Cardiac fibroblast (primary cell): ENCODE results near the gene FANK1.
A peak's percentile ranks its signal among the peaks of the same experiment; 100 is the strongest.

ENCODE experiments used
- DNase-seq, 2 donors: peaks; one replicate each; pipeline versions ENCODE4 v3.0.0 to v3.0.0-alpha.2; 2010; ENCODE audit warnings: low read depth in 2 of 2
- H3K4me3 ChIP-seq, 2 donors: replicated peaks in 1 of 2; 1 replicate in 1 of 2; 2 replicates in 1 of 2; pipeline ENCODE4 v1.5.1; 2011; ENCODE audit warnings: low read depth in 2 of 2, low read length in 2 of 2, mild to moderate bottlenecking in 2 of 2, moderate library complexity in 1 of 2
- TF ChIP-seq, protein P1 (sequence below): IDR thresholded peaks from one replicate; pipeline ENCODE4 v1.5.1; 2011; ENCODE audit warnings: low read depth, mild to moderate bottlenecking, low read length, inconsistent platforms

The FANK1 gene, protein sequence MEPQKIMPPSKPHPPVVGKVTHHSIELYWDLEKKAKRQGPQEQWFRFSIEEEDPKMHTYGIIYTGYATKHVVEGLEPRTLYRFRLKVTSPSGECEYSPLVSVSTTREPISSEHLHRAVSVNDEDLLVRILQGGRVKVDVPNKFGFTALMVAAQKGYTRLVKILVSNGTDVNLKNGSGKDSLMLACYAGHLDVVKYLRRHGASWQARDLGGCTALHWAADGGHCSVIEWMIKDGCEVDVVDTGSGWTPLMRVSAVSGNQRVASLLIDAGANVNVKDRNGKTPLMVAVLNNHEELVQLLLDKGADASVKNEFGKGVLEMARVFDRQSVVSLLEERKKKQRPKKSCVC

DNA sequence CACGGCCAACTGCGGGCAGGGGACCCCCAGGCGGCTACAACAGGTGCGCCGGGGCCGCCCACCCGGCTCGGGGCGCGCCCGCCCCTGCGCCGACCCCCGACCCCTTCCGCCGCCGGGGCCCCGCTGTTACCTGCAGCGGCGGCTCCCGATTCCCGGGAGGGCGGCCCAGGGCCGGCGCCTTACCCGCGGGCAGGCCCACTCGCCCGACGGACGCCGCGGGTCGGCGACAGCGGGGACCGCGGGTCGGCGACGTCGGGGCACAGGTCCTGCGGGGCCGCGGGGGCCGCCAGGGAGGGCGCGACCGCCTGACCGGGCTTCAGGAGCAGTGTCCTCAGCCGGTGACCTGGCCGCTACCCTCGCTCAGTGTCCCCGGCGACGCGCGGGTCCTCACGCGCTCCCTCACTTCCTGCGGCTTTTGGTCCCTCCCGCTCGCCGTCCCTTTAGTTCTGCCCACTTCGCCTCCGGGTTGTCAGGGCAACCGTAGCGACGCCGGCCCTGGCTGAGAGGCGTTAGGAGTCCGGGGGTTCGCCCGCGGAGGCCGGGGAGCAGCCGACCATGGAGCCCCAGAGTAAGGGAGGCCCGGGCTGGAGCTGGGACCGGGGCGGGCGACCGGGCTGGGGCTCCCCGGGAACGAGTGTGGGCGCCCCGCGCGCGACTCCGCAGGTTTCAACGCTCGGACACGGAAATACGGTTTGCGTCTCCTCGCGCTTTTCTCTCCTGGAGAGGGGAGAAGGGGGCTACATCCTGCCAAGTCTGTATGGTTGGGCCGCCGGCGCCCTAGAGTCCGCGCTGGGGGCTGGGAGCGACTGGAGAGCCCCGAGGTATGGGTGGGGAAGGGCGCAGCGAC lies at the start of gene FANK1:
FANK1 (plus strand) TSS at position 477 of the 847 bp plus-strand sequence; CDS start at position 556, 79 bp downstream.
- H3K4me3 ChIP-seq: peak within 1 kb of the TSS; percentile 77
- DNase-seq: peak; percentile 87 to 90

DNA sequence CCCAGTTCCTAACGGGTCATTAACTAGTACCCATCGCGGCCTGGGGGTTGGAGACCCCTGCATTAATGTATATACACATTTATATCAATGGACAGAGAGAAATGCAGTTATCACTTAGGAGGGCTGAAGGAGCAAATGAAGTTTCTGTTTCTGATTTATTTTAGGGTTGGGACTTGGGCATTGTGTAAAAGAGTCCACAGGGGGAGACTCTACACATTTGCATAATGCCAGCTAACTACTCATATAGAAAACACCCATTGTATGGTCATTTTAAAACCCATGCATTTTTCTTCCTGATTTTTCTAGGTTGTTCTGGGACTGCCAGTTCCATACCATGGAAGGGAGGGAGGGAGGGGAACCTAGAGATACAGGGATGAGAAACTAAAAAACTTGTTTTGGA lies 49.5 kb upstream of the FANK1 start:
- H3K4me3 ChIP-seq: no peak overlapping the region

DNA sequence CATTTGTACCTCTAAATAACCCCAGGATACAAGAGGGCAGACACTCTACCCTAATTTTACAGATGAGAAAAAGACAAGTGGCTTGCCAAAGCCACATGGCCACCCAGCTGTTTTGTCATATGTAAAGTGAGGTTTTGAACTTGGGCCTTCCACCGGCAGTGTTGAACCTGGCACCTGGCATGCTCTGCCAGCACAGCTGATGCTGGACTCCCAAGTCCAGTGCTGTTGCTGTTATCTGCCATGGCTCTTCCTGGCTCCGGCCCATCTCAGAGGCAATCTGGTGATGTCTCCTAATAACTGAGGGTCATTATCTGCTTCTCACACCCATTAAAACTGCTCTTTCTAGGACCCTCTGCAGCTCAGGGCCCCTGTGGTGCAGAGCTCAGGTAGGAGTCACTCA lies 48.0 kb upstream of the FANK1 start:
- DNase-seq: no peak
- TF ChIP-seq, protein P1, sequence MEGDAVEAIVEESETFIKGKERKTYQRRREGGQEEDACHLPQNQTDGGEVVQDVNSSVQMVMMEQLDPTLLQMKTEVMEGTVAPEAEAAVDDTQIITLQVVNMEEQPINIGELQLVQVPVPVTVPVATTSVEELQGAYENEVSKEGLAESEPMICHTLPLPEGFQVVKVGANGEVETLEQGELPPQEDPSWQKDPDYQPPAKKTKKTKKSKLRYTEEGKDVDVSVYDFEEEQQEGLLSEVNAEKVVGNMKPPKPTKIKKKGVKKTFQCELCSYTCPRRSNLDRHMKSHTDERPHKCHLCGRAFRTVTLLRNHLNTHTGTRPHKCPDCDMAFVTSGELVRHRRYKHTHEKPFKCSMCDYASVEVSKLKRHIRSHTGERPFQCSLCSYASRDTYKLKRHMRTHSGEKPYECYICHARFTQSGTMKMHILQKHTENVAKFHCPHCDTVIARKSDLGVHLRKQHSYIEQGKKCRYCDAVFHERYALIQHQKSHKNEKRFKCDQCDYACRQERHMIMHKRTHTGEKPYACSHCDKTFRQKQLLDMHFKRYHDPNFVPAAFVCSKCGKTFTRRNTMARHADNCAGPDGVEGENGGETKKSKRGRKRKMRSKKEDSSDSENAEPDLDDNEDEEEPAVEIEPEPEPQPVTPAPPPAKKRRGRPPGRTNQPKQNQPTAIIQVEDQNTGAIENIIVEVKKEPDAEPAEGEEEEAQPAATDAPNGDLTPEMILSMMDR: no peak
- H3K4me3 ChIP-seq: no peak overlapping the region

More for the DNA sequence above, 49.5 kb upstream of the FANK1 start:
- no peak for DNase-seq
- TF ChIP-seq, protein P1: no peak

DNA sequence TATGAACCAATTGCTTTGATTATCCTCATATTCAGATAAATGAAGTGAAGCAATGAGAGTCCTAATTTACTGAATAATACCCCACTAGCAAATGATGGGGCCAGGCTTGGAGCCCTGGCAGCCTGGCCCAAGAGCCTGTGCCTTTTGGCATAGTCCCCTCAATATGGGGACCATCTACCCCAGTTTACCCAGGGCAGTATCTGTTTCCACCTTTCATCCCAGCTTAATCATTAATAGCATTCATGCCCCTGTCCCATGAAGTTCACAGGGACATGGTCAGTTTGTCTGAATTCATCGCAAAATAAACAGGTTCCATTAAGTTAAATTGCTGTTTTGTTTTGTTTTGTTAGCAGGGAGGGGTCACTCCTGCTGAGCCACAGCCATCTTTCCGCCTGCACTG lies 47.5 kb upstream of the FANK1 start:
- TF ChIP-seq, protein P1: no peak
- no peak overlapping the region for H3K4me3 ChIP-seq
- DNase-seq: no peak

DNA sequence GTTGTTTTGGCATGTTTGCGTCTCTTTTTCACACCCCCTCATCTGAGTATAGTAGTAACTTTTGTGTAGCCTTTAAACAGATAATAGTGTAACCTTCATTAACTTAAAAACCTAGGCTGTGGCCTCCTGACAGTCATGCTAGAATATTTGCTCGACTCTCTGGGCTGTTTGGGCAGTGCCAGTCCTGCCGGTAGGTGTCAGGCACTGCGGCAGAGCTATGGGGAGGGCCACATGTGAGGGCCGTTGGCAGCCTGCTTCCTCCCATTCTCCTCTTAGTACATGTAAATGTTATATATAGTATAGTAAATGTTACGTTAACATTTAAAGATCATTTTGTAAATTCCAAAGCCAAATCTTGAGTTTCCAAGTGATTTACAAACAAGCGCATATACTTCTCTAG lies 46.9 kb upstream of the FANK1 start:
- no peak for DNase-seq
- H3K4me3 ChIP-seq: no peak overlapping the region
- TF ChIP-seq, protein P1: no peak

DNA sequence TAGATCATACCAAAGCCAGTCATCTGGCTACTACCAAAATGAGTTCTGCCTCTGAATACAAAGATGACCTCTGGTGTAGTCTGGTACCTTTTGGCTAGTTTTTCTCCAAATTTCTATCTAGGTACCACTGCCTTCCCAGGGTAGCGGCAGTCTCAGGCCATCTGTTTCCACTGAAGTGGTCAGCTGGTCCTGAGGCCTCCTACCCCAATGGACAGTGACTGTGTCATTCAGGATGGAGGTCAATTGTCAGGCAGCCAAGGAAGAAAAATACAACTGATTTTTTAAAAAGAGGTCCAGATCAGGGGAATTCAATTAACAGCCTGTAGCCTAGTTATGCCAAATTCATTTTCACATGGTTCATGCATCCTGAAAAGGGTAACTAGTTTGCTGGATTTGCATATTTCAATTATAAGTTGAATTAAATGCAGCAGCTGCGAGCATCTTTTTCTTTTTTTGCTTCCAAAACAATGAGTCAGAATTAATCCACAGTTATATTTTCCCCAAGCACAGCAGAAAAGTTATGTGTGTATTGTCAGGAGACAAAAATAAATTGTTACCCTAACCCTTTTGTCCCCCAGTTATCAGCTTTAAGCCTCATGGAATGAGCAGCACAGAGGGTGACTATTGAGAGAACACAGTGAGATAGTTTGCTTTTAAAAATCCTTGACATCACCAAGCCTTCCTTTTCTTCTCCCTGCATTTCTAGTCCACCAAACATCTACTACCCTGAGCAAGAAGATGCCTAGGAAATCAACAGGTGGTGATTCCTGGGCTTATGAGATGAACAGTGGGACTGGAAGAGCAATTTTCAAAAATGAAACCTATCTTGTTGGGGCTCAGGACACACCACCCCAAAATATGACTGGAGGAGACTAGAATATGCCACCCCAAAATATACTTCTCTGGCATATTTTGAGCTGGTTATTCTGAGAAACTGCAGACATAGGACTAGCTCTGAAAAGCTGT lies 45.3 kb upstream of the FANK1 start:
- TF ChIP-seq, protein P1: no peak
- DNase-seq: no peak
- H3K4me3 ChIP-seq: no peak overlapping the region
